DOHH2 (cell line): ENCODE data around the gene EPHA2.

Source experiments
- H3F3A ChIP-seq: fragments of 200-600 bp; sonication (generic), shearing (Covaris generic); 2 replicates; pipeline ENCODE4 v1.6.0; 2016; ENCODE audit warnings: antibody characterized with exemption, mild to moderate bottlenecking; ENCODE audit not compliant: control insufficient read depth, insufficient read depth
- H3K27ac ChIP-seq: fragments of 200-600 bp; sonication (generic); 2 replicates; pipeline ENCODE4 v1.5.1; 2014; ENCODE audit warnings: low read depth, mild to moderate bottlenecking, low read length, moderate library complexity
- H3K27me3 ChIP-seq: fragments of 200-600 bp; sonication (generic); 2 replicates; pipeline ENCODE4 v1.6.1; 2014; ENCODE audit warnings: mild to moderate bottlenecking, low read length, mixed read lengths; ENCODE audit not compliant: control insufficient read depth
- H3K36me3 ChIP-seq: fragments of 200-600 bp; sonication (generic); 2 replicates; pipeline ENCODE4 v1.6.1; 2014; ENCODE audit warnings: mild to moderate bottlenecking, low read length, moderate library complexity, mixed read lengths; ENCODE audit not compliant: control insufficient read depth
- H3K4me1 ChIP-seq: fragments of 200-600 bp; sonication (generic); 2 replicates; pipeline ENCODE4 v1.6.1; 2014; ENCODE audit warnings: mild to moderate bottlenecking, low read length, mixed read lengths; ENCODE audit not compliant: control insufficient read depth
- H3K4me2 ChIP-seq: fragments of 200-600 bp; sonication (generic); 2 replicates; pipeline ENCODE4 v1.6.0; 2014; ENCODE audit warnings: mild to moderate bottlenecking, low read length, moderate library complexity
- H3K4me3 ChIP-seq: fragments of 200-600 bp; sonication (generic); 2 replicates; pipeline ENCODE4 v1.5.1; 2014; ENCODE audit warnings: mild to moderate bottlenecking, low read length, mixed read lengths
- H3K79me2 ChIP-seq: fragments of 200-600 bp; sonication (generic); 2 replicates; pipeline ENCODE4 v1.6.1; 2014; ENCODE audit warnings: mild to moderate bottlenecking, low read length, mixed read lengths; ENCODE audit not compliant: control insufficient read depth
- H3K9me2 ChIP-seq: fragments of 200-600 bp; sonication (generic); replicated peaks from 2 replicates; pipeline ENCODE4 v1.6.1; 2014; ENCODE audit warnings: mild to moderate bottlenecking, low read length, mixed read lengths; ENCODE audit not compliant: control insufficient read depth
- H3K9me3 ChIP-seq: fragments of 200-600 bp; sonication (generic); 2 replicates; pipeline ENCODE4 v1.6.1; 2014; ENCODE audit warnings: antibody characterized with exemption, low read length, mixed read lengths; ENCODE audit not compliant: control insufficient read depth, insufficient read depth
- H4K20me1 ChIP-seq: fragments of 200-600 bp; sonication (generic); 2 replicates; pipeline ENCODE4 v1.6.0; 2014; ENCODE audit warnings: low read depth, mild to moderate bottlenecking, antibody characterized with exemption, low read length, moderate library complexity; ENCODE audit not compliant: control insufficient read depth, insufficient read depth
- CTCF ChIP-seq: fragments of 200-600 bp; sonication (generic); IDR thresholded peaks from one replicate; pipeline ENCODE4 v1.5.1; 2014; ENCODE audit warnings: antibody characterized with exemption, mild to moderate bottlenecking, low read depth, low read length; ENCODE audit not compliant: poor library complexity, severe bottlenecking
- EZH2phosphoT487 ChIP-seq: fragments of 200-600 bp; sonication (generic); IDR thresholded peaks from 2 replicates; pipeline ENCODE4 v1.6.1; 2017; ENCODE audit warnings: borderline replicate concordance, mild to moderate bottlenecking, antibody characterized with exemption, low read length, moderate library complexity, mixed read lengths

The EPHA2 gene

GRCh38 chr1:16088996-16089395, 66.9 kb downstream of the EPHA2 start:
- no peaks in the 10 kb centered on the region for H4K20me1 ChIP-seq
- TF ChIP-seq CTCF (no peak), EZH2phosphoT487 (no peak)
- no peaks in the 10 kb centered on the region for H3K4me1 ChIP-seq
- H3K9me3 ChIP-seq: no peaks in the 10 kb centered on the region
- H3K4me3 ChIP-seq: no peak overlapping the region
- no peaks in the 10 kb centered on the region for H3F3A ChIP-seq
- H3K9me2 ChIP-seq: no peaks in the 10 kb centered on the region
- H3K4me2 ChIP-seq: no peak overlapping the region
- H3K27me3 ChIP-seq: peaks cover 9% of the 10 kb centered on the region; the same call in 1 of the 2 replicates
- H3K27ac ChIP-seq: no peak overlapping the region
- H3K36me3 ChIP-seq: no peaks in the 10 kb centered on the region
- no peaks in the 10 kb centered on the region for H3K79me2 ChIP-seq

- no peaks in the 10 kb centered on the region for H3K4me1 ChIP-seq
- H3K4me2 ChIP-seq: no peak overlapping the region
- H3K9me3 ChIP-seq: no peaks in the 10 kb centered on the region
- no peaks in the 10 kb centered on the region for H3K79me2 ChIP-seq
- no peak overlapping the region for H3K27ac ChIP-seq
- no peaks in the 10 kb centered on the region for H3K36me3 ChIP-seq
- TF ChIP-seq EZH2phosphoT487 (no peak), CTCF (no peak)
- H3K27me3 ChIP-seq: peaks cover 9% of the 10 kb centered on the region; the same call in 1 of the 2 replicates
- no peak overlapping the region for H3K4me3 ChIP-seq
- no peaks in the 10 kb centered on the region for H4K20me1 ChIP-seq
- no peaks in the 10 kb centered on the region for H3F3A ChIP-seq
- no peaks in the 10 kb centered on the region for H3K9me2 ChIP-seq
Measured at GRCh38 chr1:16088351-16088911, 67.4 kb downstream of the EPHA2 start.

GRCh38 chr1:16087733-16088132, 68.1 kb downstream of the EPHA2 start:
- H3F3A ChIP-seq: no peaks in the 10 kb centered on the region

More at GRCh38 chr1:16087733-16088132, 68.1 kb downstream of the EPHA2 start:
- Histone ChIP-seq H4K20me1 (no peaks in the 10 kb centered on the region), H3K27me3 (peaks cover 9% of the 10 kb centered on the region; the same call in 1 of the 2 replicates), H3K79me2 (no peaks in the 10 kb centered on the region), H3K4me2 (no peak overlapping the region), H3K36me3 (no peaks in the 10 kb centered on the region), H3K27ac (no peak overlapping the region), H3K4me3 (no peak overlapping the region), H3K9me3 (no peaks in the 10 kb centered on the region), H3K9me2 (no peaks in the 10 kb centered on the region), H3K4me1 (no peaks in the 10 kb centered on the region)
- TF ChIP-seq CTCF (no peak), EZH2phosphoT487 (no peak)
